HG03064 (cell line): ENCODE measurements around the gene UPP2.

Experiments used
- ATAC-seq: cut with Tn5 transposase; IDR thresholded peaks from one replicate; pipeline ENCODE4 v1.9.1; 2021; ENCODE audit warnings: low read depth; ENCODE audit not compliant: unreplicated experiment

The UPP2 gene

GRCh38 chr2:158103411-158104012 is 1.8 kb downstream of the UPP2 start:
- ATAC-seq, result no peak

GRCh38 chr2:158104903-158105302 is 3.2 kb downstream of the UPP2 start:
- no peak for ATAC-seq

- ATAC-seq, result no peak
Measured at GRCh38 chr2:158112992-158113391, 11.3 kb downstream of the UPP2 start.

- no peak for ATAC-seq
Measured at GRCh38 chr2:158113741-158114295, 12.1 kb downstream of the UPP2 start.

- ATAC-seq, result no peak
Measured at GRCh38 chr2:158114516-158114915, 12.8 kb downstream of the UPP2 start.

GRCh38 chr2:158115202-158115767 is 13.6 kb downstream of the UPP2 start:
- ATAC-seq, result no peak

- ATAC-seq, result no peak
Measured at GRCh38 chr2:158116936-158117335, 15.3 kb downstream of the UPP2 start.

- no peak for ATAC-seq
Measured at GRCh38 chr2:158120102-158120501, 18.4 kb downstream of the UPP2 start.

GRCh38 chr2:158120664-158121641 is 19.3 kb downstream of the UPP2 start:
- no peak for ATAC-seq

- ATAC-seq, result no peak
Measured at GRCh38 chr2:158124896-158125295, 23.2 kb downstream of the UPP2 start.

GRCh38 chr2:158125756-158126498 is 24.3 kb downstream of the UPP2 start:
- no peak for ATAC-seq

GRCh38 chr2:158127380-158127804 is 25.7 kb downstream of the UPP2 start:
- no peak for ATAC-seq

- no peak for ATAC-seq
Measured at GRCh38 chr2:158128168-158128973, 26.7 kb downstream of the UPP2 start.

- no peak for ATAC-seq
Measured at GRCh38 chr2:158129037-158129436, 27.4 kb downstream of the UPP2 start.

GRCh38 chr2:158130832-158131473 is 29.3 kb downstream of the UPP2 start:
- ATAC-seq, result no peak

- ATAC-seq, result no peak
Measured at GRCh38 chr2:158131483-158131912, 29.8 kb downstream of the UPP2 start.

GRCh38 chr2:158131919-158132566 is 30.4 kb downstream of the UPP2 start:
- no peak for ATAC-seq

- ATAC-seq, result no peak
Measured at GRCh38 chr2:158134055-158134454, 32.4 kb downstream of the UPP2 start.

GRCh38 chr2:158134655-158135054 is 33.0 kb downstream of the UPP2 start:
- ATAC-seq, result no peak
